ENCODE data around the gene PLAC8L1. TPM values are rescaled to one million over a fixed set of nuclear protein-coding genes. Genes with fewer than 3 reads are reported as not detected.

Gene PLAC8L1
- total RNA-seq, 2 donors from 2014 or later, result not detected

DNA sequence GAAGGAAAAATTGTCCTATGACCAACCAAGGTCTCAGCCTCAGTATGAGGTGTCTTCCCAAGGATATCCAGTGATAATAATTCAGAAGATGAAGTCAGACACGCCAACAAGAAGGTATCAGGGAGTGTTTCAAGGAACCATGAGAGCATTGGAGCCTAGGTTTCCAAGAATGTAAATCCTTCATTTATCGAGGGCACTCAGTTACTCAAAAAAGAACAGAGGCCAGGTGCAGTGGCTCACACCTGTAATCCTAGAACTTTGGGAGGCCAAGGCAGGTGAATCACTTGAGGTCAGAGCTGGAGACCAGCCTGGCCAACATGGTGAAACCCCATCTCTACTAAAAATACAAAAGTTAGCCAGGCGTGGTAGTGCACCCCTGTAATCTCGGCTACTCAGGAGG is 70.8 kb downstream of the PLAC8L1 start:
- no peak for DNase-seq
- no peak for ATAC-seq
- WGBS, 2 donors, result 72 to 78% methylated on average over 4 of the region's 4 CpGs
- Histone ChIP-seq H3K36me3 (replicated peaks in 1 of 2; ENCODE audit: insufficient read depth in 1 of 2, low read depth in 2 of 2) (no peaks in the 10 kb centered on the region), H3K9me3 (no peaks in the 10 kb centered on the region), H3K4me3 (no peak overlapping the region), H3K27ac (no peak overlapping the region), H3K27me3 (no peaks in the 10 kb centered on the region), H3K4me1 (no peaks in the 10 kb centered on the region)
- TF ChIP-seq, protein P1, sequence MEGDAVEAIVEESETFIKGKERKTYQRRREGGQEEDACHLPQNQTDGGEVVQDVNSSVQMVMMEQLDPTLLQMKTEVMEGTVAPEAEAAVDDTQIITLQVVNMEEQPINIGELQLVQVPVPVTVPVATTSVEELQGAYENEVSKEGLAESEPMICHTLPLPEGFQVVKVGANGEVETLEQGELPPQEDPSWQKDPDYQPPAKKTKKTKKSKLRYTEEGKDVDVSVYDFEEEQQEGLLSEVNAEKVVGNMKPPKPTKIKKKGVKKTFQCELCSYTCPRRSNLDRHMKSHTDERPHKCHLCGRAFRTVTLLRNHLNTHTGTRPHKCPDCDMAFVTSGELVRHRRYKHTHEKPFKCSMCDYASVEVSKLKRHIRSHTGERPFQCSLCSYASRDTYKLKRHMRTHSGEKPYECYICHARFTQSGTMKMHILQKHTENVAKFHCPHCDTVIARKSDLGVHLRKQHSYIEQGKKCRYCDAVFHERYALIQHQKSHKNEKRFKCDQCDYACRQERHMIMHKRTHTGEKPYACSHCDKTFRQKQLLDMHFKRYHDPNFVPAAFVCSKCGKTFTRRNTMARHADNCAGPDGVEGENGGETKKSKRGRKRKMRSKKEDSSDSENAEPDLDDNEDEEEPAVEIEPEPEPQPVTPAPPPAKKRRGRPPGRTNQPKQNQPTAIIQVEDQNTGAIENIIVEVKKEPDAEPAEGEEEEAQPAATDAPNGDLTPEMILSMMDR (IDR thresholded peaks at IDR 0.05), result no peak
- no peak for TF ChIP-seq POLR2A (IDR thresholded peaks at IDR 0.05)
- intact Hi-C loops (cut with DNase I), result no loop called here

Small RNAs within 50 kb of the gene (small RNA-seq; reads per million reads assigned to genes)
- gene AC091959.1, result not detected

Other genes starting within 250 kb of the PLAC8L1 start
- not detected for gene GRXCR2, start 232.6 kb downstream of the PLAC8L1 start, total RNA-seq
- gene SH3RF2, start 169.0 kb downstream of the PLAC8L1 start, total RNA-seq, result 10 to 100 TPM; 14.8 to 25.7 TPM
- 10 to 100 TPM; 50.8 to 55.0 TPM for gene LARS1, start 77.1 kb upstream of the PLAC8L1 start, total RNA-seq
- gene RBM27, start 98.0 kb upstream of the PLAC8L1 start, total RNA-seq, result 1 to 10 TPM; 8.6 to 8.9 TPM
- under 1 TPM in 1 of 2 donors, not detected in 1; 0.52 TPM for gene POU4F3, start 233.3 kb upstream of the PLAC8L1 start, total RNA-seq